T47D (cell line): ENCODE results near the gene VPS37D.

Experiments
- DNase-seq, 2 experiments: peaks; one replicate each; pipeline versions ENCODE4 v3.0.0 to v3.0.0-alpha.2; 2011 to 2012; ENCODE audit warnings: low read depth in 1 of 2, low spot score in 1 of 2
- JUND ChIP-seq: IDR thresholded peaks from 2 replicates; pipeline ENCODE4 v1.6.1; 2012; ENCODE audit warnings: low read depth
- in situ Hi-C: cut with HindIII; loops from 2 replicates; pipeline ENCODE4 v1.10.0; 2016; ENCODE audit warnings: low sequenced_read_pairs, low pct_unique_long_range_greater_than_20kb

Gene VPS37D

GRCh38 chr7:73699370-73700068 is 31.9 kb downstream of the VPS37D start:
- in situ Hi-C loops = no loop called here
- no peak for DNase-seq

GRCh38 chr7:73700069-73700423 is 32.4 kb downstream of the VPS37D start:
- in situ Hi-C loops = no loop called here
- TF ChIP-seq JUND = no peak
- DNase-seq = no peak

More at GRCh38 chr7:73699370-73700068, 31.9 kb downstream of the VPS37D start:
- TF ChIP-seq JUND = no peak

DNA sequence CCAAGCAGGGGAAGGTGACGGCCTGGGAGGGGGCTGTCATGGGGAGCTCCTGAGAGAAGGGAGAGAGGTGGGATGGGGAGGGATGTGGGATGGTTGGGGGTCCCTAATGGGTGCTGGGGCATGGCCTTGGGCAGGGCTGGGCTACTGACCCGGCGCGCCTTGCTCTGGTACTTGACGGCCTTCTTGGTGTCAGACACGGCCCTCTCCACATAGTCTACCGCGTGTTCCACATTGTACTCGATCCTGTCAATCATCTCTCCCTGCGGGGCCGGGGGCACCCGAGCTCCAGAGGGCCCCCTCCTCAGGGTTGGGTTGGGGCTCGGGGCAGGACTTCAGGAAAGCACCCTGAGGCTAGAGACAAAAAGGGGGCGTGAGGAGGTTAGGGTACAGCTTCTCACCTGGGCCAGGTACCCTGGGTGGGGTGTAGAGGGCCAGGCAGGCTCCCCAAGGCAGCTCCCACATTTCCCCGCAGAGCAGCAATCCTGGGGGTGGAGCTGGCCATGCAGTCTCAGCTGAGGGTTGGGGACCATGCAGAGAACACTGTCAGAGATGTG is 33.0 kb downstream of the VPS37D start:
- TF ChIP-seq JUND = no peak
- DNase-seq = no peak
- in situ Hi-C loops = no loop called here

DNA sequence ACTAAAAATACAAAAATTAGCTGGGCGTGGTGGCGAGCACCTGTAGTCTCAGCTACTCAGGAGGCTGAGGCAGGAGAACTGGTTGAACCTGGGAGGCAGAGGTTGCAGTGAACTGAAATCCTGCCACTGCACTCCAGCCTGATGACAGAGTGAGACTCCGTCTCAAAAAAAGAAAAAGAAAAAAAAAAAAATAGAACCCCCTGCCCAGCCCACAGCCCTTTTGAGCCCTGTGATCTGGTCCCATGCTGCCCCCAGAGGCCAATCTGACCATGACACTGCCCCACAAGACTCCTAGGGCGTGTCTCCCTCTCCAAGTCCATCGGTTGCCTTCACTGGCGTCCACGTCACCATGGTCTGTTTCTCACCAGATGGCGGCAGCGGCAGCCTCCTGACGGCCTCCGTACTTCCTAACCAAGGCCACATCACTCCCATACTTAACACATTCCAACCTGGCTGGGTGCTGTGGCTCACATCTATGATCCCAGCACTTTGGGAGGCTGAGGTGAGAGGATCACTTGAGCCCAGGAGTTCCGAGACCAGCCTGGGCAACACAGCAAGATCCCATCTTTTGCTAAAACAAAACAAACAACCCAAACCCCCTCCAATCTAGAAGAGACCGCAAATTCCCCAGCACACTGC is 33.8 kb downstream of the VPS37D start:
- peak; percentile 53 to 76 for DNase-seq
- in situ Hi-C loops = no loop called here
- no peak for TF ChIP-seq JUND

DNA sequence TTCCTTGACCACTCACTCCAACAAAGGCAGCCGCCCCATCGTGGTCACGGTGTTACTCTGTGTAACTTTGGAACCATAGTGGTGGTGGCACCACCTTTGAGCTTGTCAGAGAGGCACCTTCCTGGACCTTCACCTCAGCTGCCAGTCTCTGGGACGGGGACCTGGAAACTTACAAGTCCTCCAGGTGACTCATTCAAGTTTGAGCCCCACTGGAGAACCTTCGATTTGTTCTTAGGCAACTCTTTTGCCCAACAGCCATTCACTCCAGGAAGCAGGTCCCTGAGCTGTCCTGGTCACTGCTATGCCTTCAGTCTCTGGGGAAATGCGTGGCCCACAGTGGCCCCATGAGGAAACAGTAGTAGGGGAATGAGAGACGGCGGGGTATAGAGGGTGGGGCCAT is 34.6 kb downstream of the VPS37D start:
- TF ChIP-seq JUND = no peak
- in situ Hi-C loops = no loop called here
- no peak for DNase-seq

DNA sequence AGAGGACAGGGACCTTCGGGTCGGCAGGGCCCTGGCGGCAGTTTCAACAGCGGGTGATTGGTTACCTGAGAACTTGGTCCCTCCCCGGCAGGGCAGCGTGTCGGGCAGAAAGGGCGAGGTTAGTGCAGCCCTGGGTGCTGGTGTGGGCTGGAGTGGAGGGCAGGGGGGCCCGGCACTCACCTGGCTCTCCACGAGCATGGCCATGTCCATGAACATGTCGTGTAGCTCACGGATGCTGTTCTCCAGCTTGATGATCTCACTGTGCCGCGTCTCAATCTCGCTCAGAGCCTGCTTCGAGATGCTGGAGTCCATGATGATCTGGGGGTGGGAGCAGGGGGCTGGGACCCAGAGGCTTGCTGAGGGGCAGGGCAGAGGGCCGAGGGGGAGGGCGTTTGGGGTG is 35.0 kb downstream of the VPS37D start:
- no peak for DNase-seq
- in situ Hi-C loops = no loop called here
- no peak for TF ChIP-seq JUND

- TF ChIP-seq JUND = no peak
- no peak for DNase-seq
- in situ Hi-C loops = no loop called here
These were observed 35.6 kb downstream of the VPS37D start for GRCh38 chr7:73703225-73703624.

GRCh38 chr7:73703757-73704639 is 36.4 kb downstream of the VPS37D start:
- no peak for TF ChIP-seq JUND
- in situ Hi-C loops = no loop called here
- no peak for DNase-seq

DNA sequence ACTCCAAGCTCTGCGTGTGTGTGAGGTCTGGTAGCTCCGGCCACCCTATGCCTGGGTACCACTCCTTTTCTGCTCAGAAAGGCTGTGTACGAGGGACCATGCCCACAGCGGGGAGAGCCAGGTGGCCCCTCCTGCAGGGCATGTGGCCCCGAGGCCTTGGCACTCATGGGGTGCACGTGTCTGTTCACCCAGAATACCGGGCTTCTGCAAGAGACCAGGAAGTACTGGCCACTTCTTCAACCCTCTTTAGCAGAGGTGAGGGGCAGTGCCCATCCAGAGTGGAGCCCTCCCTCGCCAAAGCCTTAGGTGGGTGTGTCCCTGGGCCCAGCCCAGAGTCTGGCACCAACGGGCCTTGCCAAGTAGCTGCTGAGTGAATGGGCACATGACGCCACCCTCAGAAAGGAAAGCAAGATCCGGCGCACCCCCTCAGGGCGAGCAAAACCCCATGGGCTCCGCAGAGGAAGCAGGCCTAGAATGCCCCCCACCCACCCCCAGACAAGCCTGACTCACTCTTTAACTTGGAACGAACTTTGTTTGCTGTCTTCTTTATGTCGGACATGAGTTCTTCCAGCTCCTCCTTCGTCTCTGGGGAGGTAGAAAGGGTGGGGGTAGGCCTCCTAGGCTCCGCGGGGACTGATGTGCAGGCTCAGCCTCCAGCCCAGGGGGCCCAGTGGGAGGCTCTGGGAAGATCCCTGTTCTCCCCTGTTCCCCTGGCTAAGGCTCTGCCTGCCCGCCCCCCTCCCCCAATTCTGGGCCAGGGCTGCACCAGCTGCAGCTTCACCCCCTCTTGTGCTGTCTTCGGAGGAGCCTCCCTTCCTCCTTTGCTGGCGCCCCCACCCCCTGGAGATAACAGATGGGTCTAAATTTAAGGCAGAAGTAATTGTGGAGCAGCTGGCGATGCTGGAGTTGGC is 37.3 kb downstream of the VPS37D start:
- DNase-seq = no peak
- TF ChIP-seq JUND = no peak
- in situ Hi-C loops = no loop called here

DNA sequence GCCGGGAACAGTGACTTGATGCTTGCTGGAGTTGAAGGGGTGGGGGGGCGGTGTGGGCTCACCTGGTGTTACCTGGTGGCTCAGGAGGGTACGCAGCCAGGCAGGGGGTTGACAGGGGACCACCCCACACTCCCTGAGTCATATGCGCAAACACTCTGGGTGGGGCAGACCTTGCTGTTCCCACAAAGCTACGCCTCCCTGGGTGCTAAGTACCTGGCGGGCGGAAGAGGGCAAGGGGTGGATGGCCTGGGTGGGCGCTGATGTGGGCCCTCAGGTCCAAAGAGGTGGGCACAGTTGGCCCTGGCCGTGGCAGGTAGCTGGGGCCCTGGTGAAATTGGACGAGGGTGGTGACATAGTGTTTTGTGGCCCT is 37.9 kb downstream of the VPS37D start:
- no peak for TF ChIP-seq JUND
- DNase-seq = no peak
- in situ Hi-C loops = no loop called here

DNA sequence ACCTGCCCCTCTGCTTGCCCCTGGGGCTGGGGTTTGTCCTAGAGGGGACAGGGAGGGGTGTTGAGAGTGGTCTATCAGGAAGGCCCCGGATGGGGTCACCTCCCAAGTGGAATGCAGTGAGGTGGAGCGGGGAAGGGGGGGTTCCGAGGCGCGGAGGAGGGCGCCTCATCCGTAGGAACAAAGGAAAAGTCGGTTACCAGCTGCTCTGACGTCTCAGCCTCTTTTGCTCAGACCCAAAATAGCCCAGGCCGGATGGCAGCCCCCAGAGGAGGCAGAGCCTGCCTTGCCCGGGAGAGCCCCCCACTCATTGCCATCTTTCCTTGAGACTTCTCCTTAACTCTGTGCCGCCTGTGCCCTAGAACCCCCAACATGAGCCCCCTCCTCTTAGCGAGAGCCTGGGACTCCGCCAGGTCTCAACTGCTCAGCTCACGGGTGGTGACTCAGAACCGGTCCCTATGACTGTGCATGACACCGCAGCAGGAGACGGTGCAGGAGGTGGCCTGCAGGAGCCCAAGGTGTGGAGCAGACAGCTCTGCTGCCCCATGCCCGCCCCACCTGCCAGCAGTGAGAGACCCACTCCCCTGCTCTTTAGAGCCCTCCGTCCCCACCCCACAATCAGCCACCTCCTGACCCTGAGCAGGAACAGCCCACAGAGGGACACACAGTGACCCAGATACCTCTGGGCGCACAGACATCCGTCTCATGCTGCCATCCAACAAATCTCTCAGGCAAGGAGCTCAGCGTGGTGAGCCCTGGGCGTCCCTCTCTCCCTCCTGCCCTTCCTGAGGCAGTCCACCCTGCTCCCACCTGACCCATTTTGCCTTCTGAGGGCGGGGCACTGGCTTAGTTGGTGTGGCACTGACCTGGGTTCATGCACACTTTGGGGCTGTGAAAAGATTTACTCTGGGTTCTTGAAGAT is 38.8 kb downstream of the VPS37D start:
- no peak for DNase-seq
- in situ Hi-C loops = no loop called here
- TF ChIP-seq JUND = no peak
